ENCODE measurements around the gene RNF144B. TPM values are rescaled to one million over a fixed set of nuclear protein-coding genes. Genes with fewer than 3 reads are reported as not detected.

RNF144B gene
- total and polyA plus RNA-seq, 2 experiments from 2014 or later, result 4.2 to 9.0 TPM

DNA sequence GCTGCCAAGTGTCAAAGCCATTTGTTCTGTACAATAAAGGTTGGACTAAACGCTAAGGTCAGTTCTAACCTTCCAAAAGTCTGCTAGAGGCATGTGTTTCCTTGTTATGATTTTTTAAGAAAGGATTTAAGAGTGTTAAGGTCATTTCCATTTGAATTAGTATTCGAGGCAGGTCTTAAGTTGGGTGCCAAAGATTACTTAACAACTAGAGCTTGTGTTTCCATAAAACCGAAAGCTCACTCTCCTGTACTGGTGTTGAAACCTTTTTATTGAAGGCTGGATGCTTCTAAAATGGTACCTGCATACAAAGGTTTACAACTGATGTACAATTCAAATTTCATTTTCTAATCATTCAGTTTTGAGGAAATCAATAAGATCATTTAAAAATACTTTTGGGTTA, 82.4 kb downstream of the RNF144B start (continued):
- TF ChIP-seq, protein P1, sequence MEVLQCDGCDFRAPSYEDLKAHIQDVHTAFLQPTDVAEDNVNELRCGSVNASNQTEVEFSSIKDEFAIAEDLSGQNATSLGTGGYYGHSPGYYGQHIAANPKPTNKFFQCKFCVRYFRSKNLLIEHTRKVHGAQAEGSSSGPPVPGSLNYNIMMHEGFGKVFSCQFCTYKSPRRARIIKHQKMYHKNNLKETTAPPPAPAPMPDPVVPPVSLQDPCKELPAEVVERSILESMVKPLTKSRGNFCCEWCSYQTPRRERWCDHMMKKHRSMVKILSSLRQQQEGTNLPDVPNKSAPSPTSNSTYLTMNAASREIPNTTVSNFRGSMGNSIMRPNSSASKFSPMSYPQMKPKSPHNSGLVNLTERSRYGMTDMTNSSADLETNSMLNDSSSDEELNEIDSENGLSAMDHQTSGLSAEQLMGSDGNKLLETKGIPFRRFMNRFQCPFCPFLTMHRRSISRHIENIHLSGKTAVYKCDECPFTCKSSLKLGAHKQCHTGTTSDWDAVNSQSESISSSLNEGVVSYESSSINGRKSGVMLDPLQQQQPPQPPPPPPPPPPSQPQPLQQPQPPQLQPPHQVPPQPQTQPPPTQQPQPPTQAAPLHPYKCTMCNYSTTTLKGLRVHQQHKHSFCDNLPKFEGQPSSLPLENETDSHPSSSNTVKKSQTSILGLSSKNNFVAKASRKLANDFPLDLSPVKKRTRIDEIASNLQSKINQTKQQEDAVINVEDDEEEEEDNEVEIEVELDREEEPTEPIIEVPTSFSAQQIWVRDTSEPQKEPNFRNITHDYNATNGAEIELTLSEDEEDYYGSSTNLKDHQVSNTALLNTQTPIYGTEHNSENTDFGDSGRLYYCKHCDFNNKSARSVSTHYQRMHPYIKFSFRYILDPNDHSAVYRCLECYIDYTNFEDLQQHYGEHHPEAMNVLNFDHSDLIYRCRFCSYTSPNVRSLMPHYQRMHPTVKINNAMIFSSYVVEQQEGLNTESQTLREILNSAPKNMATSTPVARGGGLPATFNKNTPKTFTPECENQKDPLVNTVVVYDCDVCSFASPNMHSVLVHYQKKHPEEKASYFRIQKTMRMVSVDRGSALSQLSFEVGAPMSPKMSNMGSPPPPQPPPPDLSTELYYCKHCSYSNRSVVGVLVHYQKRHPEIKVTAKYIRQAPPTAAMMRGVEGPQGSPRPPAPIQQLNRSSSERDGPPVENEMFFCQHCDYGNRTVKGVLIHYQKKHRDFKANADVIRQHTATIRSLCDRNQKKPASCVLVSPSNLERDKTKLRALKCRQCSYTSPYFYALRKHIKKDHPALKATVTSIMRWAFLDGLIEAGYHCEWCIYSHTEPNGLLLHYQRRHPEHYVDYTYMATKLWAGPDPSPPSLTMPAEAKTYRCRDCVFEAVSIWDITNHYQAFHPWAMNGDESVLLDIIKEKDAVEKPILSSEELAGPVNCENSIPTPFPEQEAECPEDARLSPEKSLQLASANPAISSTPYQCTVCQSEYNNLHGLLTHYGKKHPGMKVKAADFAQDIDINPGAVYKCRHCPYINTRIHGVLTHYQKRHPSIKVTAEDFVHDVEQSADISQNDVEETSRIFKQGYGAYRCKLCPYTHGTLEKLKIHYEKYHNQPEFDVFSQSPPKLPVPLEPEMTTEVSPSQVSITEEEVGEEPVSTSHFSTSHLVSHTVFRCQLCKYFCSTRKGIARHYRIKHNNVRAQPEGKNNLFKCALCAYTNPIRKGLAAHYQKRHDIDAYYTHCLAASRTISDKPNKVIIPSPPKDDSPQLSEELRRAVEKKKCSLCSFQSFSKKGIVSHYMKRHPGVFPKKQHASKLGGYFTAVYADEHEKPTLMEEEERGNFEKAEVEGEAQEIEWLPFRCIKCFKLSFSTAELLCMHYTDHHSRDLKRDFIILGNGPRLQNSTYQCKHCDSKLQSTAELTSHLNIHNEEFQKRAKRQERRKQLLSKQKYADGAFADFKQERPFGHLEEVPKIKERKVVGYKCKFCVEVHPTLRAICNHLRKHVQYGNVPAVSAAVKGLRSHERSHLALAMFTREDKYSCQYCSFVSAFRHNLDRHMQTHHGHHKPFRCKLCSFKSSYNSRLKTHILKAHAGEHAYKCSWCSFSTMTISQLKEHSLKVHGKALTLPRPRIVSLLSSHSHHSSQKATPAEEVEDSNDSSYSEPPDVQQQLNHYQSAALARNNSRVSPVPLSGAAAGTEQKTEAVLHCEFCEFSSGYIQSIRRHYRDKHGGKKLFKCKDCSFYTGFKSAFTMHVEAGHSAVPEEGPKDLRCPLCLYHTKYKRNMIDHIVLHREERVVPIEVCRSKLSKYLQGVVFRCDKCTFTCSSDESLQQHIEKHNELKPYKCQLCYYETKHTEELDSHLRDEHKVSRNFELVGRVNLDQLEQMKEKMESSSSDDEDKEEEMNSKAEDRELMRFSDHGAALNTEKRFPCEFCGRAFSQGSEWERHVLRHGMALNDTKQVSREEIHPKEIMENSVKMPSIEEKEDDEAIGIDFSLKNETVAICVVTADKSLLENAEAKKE (CRISPR knock-in tag; IDR thresholded peaks at IDR 0.05), result no peak

DNA sequence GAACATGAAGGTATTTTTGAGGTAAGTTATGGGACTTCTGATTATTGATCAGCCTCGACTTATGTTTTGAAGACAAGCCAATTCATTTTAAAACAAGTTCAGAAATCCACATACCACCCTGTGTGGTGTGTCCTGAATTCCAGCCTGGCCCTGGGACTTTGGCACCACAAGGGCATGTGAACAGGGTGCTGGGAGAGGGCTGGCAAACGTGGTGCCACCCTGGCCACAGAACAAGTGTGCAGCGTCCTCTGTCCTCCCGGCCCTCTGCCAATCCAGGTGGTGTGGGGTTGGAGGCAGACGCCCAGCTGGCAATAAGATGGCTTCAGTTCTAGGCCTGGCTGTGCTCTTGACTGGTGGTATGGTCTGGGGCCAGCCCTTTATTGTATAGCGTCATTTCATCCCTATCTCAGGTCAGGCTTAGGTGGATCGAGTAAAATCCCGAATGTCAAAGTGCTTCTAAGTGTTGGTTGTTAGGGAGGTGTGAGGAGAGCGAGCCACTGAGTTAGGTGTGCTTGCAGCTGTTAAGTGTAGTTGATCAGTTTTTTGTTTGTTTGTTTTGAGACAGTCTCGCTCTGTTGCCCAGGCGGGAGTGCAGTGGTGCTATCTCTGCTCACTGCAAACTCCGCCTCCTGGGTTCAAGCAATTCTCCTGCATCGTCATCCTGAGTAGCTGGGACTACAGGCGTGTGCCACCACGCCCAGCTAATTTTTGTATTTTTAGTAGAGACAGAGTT, 84.2 kb downstream of the RNF144B start:
- Mint-ChIP-seq H3K27me3 (ENCODE audit: insufficient read depth, low read depth, poor library complexity) (no peaks in the 10 kb centered on the region), H3K4me3 (no peak overlapping the region), H3K9me3 (no peaks in the 10 kb centered on the region), H3K36me3 (ENCODE audit: low read depth) (no peaks in the 10 kb centered on the region), H3K4me1 (peaks cover 7% of the 10 kb centered on the region; the same call in 2 of the 3 replicates), H3K27ac (no peak overlapping the region)
- H3K4me1 ChIP-seq (ENCODE audit: insufficient read depth), result 0 out of 2 replicates have a peak, but pooled peaks cover 6% of the 10 kb centered on the region
- no peak for ATAC-seq
- H3K27me3 ChIP-seq (ENCODE audit: insufficient read depth), result no peaks in the 10 kb centered on the region
- no peak overlapping the region for H2AFZ ChIP-seq
- TF ChIP-seq ZNF331 (CRISPR knock-in tag; IDR thresholded peaks at IDR 0.05; ENCODE audit: low read depth) (no peak), NANOG (IDR thresholded peaks at IDR 0.05; ENCODE audit: borderline replicate concordance) (no peak), REST (IDR thresholded peaks at IDR 0.05; ENCODE audit: unreplicated experiment) (no peak), CREB1 (CRISPR knock-in tag; IDR thresholded peaks at IDR 0.05; ENCODE audit: low read depth) (no peak)
- TF ChIP-seq, protein P2, sequence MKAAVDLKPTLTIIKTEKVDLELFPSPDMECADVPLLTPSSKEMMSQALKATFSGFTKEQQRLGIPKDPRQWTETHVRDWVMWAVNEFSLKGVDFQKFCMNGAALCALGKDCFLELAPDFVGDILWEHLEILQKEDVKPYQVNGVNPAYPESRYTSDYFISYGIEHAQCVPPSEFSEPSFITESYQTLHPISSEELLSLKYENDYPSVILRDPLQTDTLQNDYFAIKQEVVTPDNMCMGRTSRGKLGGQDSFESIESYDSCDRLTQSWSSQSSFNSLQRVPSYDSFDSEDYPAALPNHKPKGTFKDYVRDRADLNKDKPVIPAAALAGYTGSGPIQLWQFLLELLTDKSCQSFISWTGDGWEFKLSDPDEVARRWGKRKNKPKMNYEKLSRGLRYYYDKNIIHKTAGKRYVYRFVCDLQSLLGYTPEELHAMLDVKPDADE (IDR thresholded peaks at IDR 0.05), result no peak
- no peak overlapping the region for H3K4me2 ChIP-seq
- no peaks in the 10 kb centered on the region for H3F3A ChIP-seq (replicated peaks; ENCODE audit: low read depth)
- no peak overlapping the region for H3K4me3 ChIP-seq
- H3K36me3 ChIP-seq (ENCODE audit: insufficient read depth), result no peaks in the 10 kb centered on the region
- no peak for DNase-seq (ENCODE audit: low spot score)
- H4K20me1 ChIP-seq (replicated peaks; ENCODE audit: insufficient read depth), result no peaks in the 10 kb centered on the region
- H3K9me2 ChIP-seq (ENCODE audit: insufficient read depth), result peaks cover 7% of the 10 kb centered on the region; the same call in 1 of the 2 replicates
- no peak overlapping the region for H3K27ac ChIP-seq (ENCODE audit: low read depth)
- no peaks in the 10 kb centered on the region for H3K79me2 ChIP-seq (replicated peaks; ENCODE audit: insufficient read depth)
